K562 (cell line): Measurements from ENCODE around the gene ANAPC5. TPM values are rescaled to one million over a fixed set of nuclear protein-coding genes. Genes with fewer than 3 reads are reported as not detected.

Experiments
- ADNP ChIP-seq: fragments of 200-800 bp; sonication (Bioruptor generic); IDR thresholded peaks from 2 replicates; pipeline ENCODE4 v1.6.1; 2016; ENCODE audit warnings: missing genetic modification characterization, missing compliant biosample characterization
- BCLAF1 ChIP-seq, 2 experiments: fragments of 450-650 bp in 1 of 2; IDR thresholded peaks; 2 replicates each; pipeline ENCODE4 v1.6.1; 2011 to 2017; ENCODE audit warnings: low read depth in 2 of 2, antibody characterized with exemption in 1 of 2, borderline replicate concordance in 1 of 2, low read length in 1 of 2, mild to moderate bottlenecking in 1 of 2, mixed read lengths in 1 of 2; ENCODE audit not compliant: control insufficient read depth in 1 of 2
- CAMTA2 ChIP-seq: fragments of 250-450 bp; sonication (Bioruptor Pico); conservative IDR thresholded peaks from 2 replicates; pipeline ENCODE4 v1.5.1; 2022
- CHD1 ChIP-seq: fragments of 200-600 bp; sonication (generic); IDR thresholded peaks from one replicate; pipeline ENCODE4 v1.6.1; 2012; ENCODE audit warnings: mild to moderate bottlenecking, moderate library complexity, low read length, inconsistent platforms
- DLX4 ChIP-seq: fragments of 250-450 bp; sonication (Bioruptor Pico); IDR thresholded peaks from 2 replicates; pipeline ENCODE4 v1.6.1; 2021; ENCODE audit warnings: mild to moderate bottlenecking
- ESRRB ChIP-seq: fragments of 250-450 bp; sonication (Bioruptor Pico); IDR thresholded peaks from 2 replicates; pipeline ENCODE4 v1.5.0; 2020; ENCODE audit warnings: mild to moderate bottlenecking, moderate library complexity, borderline replicate concordance
- HDAC6 ChIP-seq: IDR thresholded peaks from 2 replicates; pipeline ENCODE4 v1.6.1; 2012; ENCODE audit warnings: low read depth, mild to moderate bottlenecking, control low read depth, inconsistent platforms, low read length, moderate library complexity
- MLX ChIP-seq, 2 experiments: fragments of 450-650 bp in 1 of 2; sonication (generic) in 1 of 2; formaldehyde crosslinking; conservative IDR thresholded peaks; 2 replicates each; pipeline versions ENCODE4 v1.4.0 to v1.8.1; 2020 to 2022; ENCODE audit warnings: mild to moderate bottlenecking in 1 of 2, missing genetic modification reagents in 1 of 2
- NCOR1 ChIP-seq: fragments of 450-650 bp; IDR thresholded peaks from 2 replicates; pipeline ENCODE4 v1.6.1; 2016; ENCODE audit warnings: mild to moderate bottlenecking, moderate library complexity
- NONO ChIP-seq, 2 experiments: fragments of 200-400 bp in 1 of 2; fragments of 450-650 bp in 1 of 2; formaldehyde crosslinking in 1 of 2; IDR thresholded peaks; 2 replicates each; pipeline ENCODE4 v1.6.1; 2017; ENCODE audit warnings: low read depth in 2 of 2, mild to moderate bottlenecking in 2 of 2, moderate library complexity in 2 of 2, low read length in 1 of 2
- PHB2 ChIP-seq: fragments of 450-650 bp; IDR thresholded peaks from 2 replicates; pipeline ENCODE4 v1.6.1; 2017; ENCODE audit warnings: low read depth
- PRPF4 ChIP-seq: fragments of 200-400 bp; formaldehyde crosslinking; IDR thresholded peaks from one replicate; pipeline ENCODE4 v1.6.1; 2017; ENCODE audit warnings: low read length, low read depth, mild to moderate bottlenecking; ENCODE audit not compliant: insufficient read depth, poor library complexity, severe bottlenecking
- RNF2 ChIP-seq: sonication (generic); IDR thresholded peaks from 2 replicates; pipeline ENCODE4 v1.6.1; 2016
- RNF219 ChIP-seq: fragments of 250-450 bp; sonication (Bioruptor Pico); IDR thresholded peaks from 2 replicates; pipeline ENCODE4 v1.5.0; 2022; ENCODE audit warnings: mild to moderate bottlenecking
- SFPQ ChIP-seq: fragments of 200-400 bp; formaldehyde crosslinking; IDR thresholded peaks from 2 replicates; pipeline ENCODE4 v1.6.1; 2017; ENCODE audit warnings: mild to moderate bottlenecking, low read depth, low read length, moderate library complexity
- TAL1 ChIP-seq: fragments of 450-650 bp; IDR thresholded peaks from 2 replicates; pipeline ENCODE4 v1.6.1; 2016; ENCODE audit warnings: mild to moderate bottlenecking
- ZNF134 ChIP-seq: fragments of 250-450 bp; sonication (Bioruptor Pico); conservative IDR thresholded peaks from 2 replicates; pipeline ENCODE4 v1.4.0; 2020
- ZNF24 ChIP-seq: fragments of 450-650 bp; IDR thresholded peaks from 2 replicates; pipeline ENCODE4 v1.6.1; 2016
- ZNF57 ChIP-seq: fragments of 450-650 bp; formaldehyde crosslinking; IDR thresholded peaks from 2 replicates; pipeline ENCODE4 v1.4.0; 2020; ENCODE audit warnings: mild to moderate bottlenecking, moderate library complexity
- polyA plus RNA-seq, 8 experiments: library from polyadenylated mRNA; depleted of rRNA in 4 of 8; stranded (reverse) in 5 of 8; unstranded in 3 of 8; fragments of >200 nt; fragmentation: Nextera tagmentation in 2 of 8; fragmentation: Illumina TruSeq in 1 of 8; extraction: Ambion mirVana in 2 of 8; extraction: Trizol in 1 of 8; gene quantifications; 2 replicates each; pipeline versions ENCODE4 v1.2.1 to v1.2.3, GENCODE V29; 2011 to 2014; ENCODE audit warnings: inconsistent platforms in 1 of 8, missing spikeins in 1 of 8
- total RNA-seq, 7 experiments: library from RNA; depleted of rRNA in 6 of 7; stranded (reverse); fragments of >200 nt in 6 of 7; fragmentation: Illumina TruSeq in 2 of 7; extraction: Trizol in 2 of 7; gene quantifications; 2 replicates each; pipeline versions ENCODE4 v1.2.1 to v1.2.3, GENCODE V29; 2011 to 2021; ENCODE audit warnings: low replicate concordance in 1 of 7

Gene ANAPC5
- total and polyA plus RNA-seq, 9 of the 15 experiments (the other 6 are each of a cell fraction or from before 2014, with no cell fraction given): 136 to 315 (median 197) TPM

GRCh38 chr12:121383601-121384021 is 31.4 kb upstream of the ANAPC5 start (continued):
- TF ChIP-seq PHB2: no peak
- TF ChIP-seq CHD1: no peak
- no peak for TF ChIP-seq SFPQ
- 0 out of 2 replicates have a peak, but pooled peaks have one; percentile 15 for TF ChIP-seq NCOR1
- TF ChIP-seq HDAC6: no peak
- no peak for TF ChIP-seq ESRRB (CRISPR knock-in tag)
- TF ChIP-seq CAMTA2 (CRISPR knock-in tag): no peak
- peak; percentile 58; the same call in 1 of the 2 replicates for TF ChIP-seq ADNP (tag)
- no peak for TF ChIP-seq RNF219 (CRISPR knock-in tag)
- TF ChIP-seq PRPF4: no peak
- no peak for TF ChIP-seq ZNF24
- peak; percentile 65 for TF ChIP-seq TAL1
- TF ChIP-seq ZNF57 (CRISPR knock-in tag): no peak
- no peak for TF ChIP-seq DLX4 (CRISPR knock-in tag)
- no peak for TF ChIP-seq RNF2
- no peak for TF ChIP-seq ZNF134 (CRISPR knock-in tag)
- TF ChIP-seq MLX (CRISPR knock-in tag; conservative IDR thresholded peaks at IDR 0.05): no peak
- TF ChIP-seq NONO (IDR thresholded peaks at IDR 0.05; ENCODE audit: low read depth in 2 of 2, low read length in 1 of 2): no peak
- no peak for TF ChIP-seq BCLAF1 (IDR thresholded peaks at IDR 0.05; ENCODE audit: borderline replicate concordance in 1 of 2, control insufficient read depth in 1 of 2, low read depth in 2 of 2, low read length in 1 of 2)
